HG02678 (cell line): Measurements from ENCODE around the gene CRYBG2.
A peak's percentile ranks its signal among the peaks of the same experiment; 100 is the strongest.
"Not testable (repeated sequence)": the region's sequence is repeated elsewhere in the genome, so short reads cannot be mapped to it uniquely, and the experiment has no call there.

Source experiments
- ATAC-seq: cut with Tn5 transposase; IDR thresholded peaks from one replicate; pipeline ENCODE4 v1.9.1; 2021; ENCODE audit warnings: mild to moderate bottlenecking, moderate library complexity; ENCODE audit not compliant: unreplicated experiment

CRYBG2 gene

GRCh38 chr1:26296340-26297056 lies 57.4 kb downstream of the CRYBG2 start:
- no peak for ATAC-seq

- ATAC-seq = no peak
Observed at GRCh38 chr1:26295194-26296138, 58.5 kb downstream of the CRYBG2 start.

DNA sequence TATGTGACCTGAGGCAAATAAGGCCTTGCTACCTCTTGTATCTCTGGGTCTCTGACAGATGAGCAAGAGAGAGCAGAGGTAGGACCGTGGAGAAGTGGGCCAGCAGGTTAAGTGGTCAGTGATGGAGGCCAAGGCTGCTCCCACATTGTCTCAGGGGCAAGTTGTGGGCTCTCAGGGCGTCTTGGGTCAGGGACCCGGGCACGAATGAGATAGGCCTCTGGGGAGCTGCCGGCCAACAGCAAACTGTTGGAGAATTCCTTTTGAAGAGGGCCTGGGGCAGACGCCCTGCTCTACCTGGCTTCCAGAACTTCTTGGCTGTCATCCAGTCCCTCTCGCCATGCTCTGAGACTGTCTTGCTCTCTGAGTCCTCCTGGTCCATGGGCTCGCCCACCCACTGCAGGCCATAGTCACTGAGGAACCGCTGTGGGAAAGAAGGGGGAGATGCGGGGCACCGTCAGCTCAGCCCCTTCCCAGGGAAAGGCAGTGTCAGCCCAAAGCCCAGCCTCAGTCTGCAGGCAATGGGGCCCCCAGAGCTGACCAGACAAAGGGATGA lies 59.9 kb downstream of the CRYBG2 start:
- ATAC-seq = no peak

DNA sequence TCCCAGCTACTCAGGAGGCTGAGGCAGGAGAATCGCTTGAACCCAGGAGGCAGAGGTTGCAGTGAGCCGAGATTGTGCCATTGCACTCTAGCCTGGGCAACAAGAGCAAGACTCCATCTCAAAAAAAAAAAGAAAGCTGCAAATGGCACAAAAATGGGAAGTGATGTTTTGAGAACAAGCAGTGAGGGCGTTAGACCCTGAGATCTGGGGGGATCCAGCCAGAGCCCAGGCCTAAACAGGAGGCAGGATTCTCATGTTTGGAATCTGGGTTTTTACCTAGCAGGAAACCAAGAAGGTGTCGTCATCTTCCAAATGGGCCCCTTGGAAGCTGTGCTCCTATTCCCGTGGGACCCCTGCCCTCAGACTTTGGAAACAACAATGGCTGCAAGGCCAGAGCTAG lies 61.2 kb downstream of the CRYBG2 start:
- not testable (repeated sequence) for ATAC-seq

DNA sequence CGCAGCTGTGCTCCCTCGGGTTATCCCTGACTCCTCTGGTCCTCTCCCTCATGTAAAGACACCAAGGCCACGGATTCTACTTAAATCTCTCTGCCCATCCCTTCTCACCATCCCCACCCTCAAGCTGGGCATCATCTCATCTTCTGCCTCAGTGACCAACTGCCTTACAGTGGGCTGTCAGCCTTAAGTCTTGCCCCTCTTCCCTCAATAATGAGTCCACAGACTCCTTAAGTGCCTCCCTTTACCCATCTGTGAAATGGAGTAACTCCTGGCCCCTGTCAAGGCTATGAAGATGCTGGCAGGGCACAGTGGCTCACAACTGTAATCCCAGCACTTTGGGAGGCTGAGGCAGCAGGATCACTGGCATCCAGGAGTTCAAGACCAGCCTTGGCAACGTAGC lies 62.0 kb downstream of the CRYBG2 start:
- ATAC-seq = no peak

- ATAC-seq = no peak
Observed at GRCh38 chr1:26291433-26291832, 62.5 kb downstream of the CRYBG2 start.

DNA sequence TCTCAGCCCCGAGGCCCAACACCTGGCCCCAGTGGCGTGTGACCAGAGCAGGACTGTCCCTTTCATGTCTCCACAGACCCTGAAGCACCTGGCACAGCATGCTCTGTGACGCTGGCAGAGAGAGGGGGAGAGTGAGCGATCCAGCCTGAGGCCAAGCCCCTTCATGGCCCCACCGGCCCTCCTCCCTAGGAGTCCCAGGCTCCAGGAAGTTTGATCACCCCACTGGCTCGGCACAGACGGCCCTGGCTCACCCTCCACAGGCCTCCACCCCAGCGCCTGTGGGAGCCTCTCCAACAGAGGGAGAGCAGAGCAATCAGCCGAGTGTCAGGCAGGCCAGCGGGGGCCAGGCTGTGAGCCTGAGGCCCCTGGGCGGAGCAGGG lies 63.1 kb downstream of the CRYBG2 start:
- ATAC-seq = no peak

DNA sequence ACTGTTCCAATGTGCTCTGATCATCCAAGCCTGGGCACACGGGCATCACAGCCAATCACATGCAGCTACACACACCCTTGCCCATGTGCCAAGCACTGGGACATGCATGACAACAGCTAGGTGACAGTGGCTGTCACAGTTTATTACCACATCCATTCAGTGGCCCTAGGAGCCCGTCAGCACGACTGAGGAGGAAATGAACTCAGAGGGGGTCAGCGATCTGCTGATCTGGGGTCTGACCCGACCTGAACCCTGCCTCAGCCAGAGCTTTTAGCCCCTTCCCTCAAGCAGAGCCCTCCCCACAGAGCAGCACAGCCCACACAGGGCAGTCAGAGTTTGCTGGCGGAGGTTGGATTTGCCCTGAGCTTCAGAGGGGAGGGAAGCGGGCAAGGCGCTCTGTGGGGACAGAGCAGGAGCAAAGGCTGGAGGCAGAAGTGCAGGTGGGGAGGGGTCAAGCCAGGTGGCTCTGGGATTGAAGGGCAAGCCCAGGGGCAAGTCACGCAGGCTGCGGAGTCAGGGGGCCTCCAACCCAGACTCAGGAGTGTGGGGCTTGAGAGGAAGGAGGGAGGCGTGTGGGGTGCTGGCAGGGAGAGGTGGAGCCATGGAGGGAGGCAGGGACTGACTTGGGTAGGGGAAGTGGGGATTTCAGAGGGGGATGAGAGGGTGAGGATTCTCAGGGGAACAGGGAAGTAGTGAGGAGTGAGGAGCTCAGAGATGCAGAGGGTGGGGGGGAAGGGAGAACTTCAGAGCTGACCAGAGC lies 63.6 kb downstream of the CRYBG2 start:
- ATAC-seq = no peak

- no peak for ATAC-seq
Observed at GRCh38 chr1:26289158-26290059, 64.5 kb downstream of the CRYBG2 start.

DNA sequence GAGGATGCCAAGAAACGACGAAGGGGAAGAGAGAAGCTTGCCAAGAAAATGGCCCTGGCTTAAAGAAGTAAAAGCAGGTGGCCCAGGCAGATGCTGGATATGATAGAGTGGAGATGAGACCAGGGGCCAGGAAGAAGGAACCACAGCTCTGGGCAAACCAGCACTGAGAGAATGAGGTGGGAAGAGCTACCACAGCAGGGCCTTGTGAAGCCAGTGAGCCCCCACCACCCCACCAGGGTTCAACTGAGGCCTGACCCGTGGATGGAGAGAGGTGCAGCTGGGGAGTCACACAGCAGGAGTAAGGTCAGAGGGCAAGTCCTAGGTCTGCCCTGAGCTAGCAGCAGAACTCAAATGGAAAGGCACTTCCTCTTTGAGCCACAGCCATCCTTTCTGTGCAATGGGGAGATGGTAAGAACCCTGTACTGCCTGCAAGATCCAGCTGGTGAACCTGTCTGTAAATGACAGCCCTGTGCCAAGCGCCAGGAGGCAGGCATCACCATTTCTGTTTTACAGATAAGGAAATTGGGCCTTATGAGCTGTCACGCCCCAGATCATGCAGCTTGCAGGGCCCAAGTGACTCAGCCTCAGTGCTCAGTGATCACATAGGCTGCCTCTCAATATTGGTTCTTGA lies 65.5 kb downstream of the CRYBG2 start:
- ATAC-seq = no peak

DNA sequence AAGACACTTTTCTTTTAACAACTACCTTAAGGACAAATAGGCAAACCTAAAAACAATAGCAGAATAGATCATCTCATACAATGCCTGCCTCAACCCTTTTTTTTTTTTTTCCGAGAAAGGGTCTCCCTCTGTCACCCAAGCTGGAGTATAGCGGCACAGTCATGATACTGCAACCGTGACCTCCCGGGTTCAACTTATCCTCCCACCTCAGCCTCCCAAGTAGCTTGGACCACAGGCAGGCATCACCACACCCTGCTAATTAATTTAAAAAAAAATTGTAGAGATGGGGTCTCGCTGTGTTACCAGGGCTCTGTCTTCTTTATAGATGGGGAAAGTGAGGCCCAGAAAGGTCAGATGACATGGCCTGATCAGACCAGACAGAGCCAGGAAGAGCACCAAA lies 66.1 kb downstream of the CRYBG2 start:
- no peak for ATAC-seq

DNA sequence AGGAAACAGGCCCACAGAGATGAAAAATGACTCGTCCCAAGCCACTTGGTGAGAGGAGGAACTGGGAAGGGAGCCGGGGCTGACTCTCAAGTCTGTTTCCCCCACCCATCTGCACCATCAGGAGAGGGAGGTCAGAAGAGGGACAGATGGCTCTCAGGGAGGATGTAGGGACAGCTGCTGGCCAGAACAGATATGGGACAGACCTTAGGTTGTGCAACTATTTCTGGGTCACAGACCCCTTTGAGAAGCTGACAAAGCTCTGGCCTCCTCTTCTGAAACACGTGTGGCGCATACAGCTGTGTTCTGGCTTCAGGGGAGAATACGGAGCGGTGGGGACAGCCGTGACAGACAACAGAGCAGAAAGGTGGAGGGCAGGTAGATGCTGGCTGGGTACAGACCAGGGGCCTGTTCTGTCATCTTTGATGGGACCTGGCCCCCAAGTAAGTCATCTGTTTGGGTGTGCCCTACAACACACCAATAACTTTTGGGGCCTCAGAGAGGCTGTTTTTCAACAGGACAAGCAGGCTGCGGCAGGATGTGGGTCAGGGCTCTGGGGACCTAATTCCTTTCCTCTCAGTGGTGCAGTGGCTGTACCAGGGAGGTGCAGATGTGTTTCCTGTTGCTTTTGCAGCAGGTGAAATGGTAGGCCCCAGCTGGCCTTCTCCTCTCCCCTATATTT lies 66.8 kb downstream of the CRYBG2 start:
- ATAC-seq = peak; percentile 40

DNA sequence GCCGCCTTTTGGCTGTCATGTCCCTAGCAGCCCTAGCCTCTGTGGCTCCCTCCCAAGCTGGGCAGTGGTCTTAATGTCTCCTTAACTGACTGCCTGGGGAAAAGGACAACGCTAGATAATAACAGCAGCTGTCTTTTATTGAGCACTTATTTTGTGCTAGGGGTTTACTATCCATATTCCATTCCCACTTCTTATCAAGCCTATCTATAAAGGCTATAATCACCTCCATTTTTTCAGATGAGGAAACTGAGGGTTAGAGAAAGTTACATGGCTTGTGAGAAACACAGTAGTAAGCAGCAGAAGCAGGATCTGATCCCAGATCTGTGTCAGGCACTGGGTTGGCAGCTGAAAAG lies 67.9 kb downstream of the CRYBG2 start:
- no peak for ATAC-seq

GRCh38 chr1:26285366-26286063 lies 68.4 kb downstream of the CRYBG2 start:
- ATAC-seq = no peak

DNA sequence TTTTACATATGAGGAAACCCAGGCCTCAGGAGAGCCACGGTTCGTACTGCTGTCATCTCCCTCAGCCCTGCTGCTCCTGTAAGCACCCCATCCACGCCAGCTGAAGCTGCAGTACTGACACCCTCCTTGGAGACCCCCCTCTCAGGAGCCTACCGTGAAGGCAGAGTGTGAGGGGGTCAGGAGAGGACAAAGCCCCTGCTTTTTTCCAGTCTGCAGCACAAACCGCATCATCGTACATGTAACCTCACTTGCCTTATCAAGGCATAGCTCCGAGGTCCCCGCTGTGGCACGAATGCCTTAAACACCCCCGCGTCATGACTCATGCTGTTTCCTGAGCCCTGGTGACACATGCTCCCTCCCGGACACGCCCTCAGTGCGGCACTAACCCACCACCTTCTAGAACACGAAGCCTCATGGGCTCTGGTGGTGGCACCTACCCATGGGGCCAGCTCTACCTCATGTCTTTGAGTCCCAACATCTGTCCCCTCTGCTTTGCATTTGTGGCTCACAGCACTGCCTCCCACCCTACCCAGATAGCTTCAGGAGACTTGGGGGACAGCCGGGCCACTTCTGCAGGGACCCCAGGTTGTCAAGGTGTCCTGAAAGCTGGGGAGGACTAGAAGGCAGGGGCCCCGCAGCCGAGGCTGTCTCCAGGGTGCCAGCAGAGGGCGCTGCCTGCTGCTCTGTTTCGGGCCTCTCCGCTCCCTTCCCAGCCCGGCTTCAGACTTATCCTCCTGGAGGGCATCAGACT lies 69.2 kb downstream of the CRYBG2 start:
- ATAC-seq = peak; percentile 26

- no peak for ATAC-seq
Observed at GRCh38 chr1:26283871-26284596, 69.9 kb downstream of the CRYBG2 start.

DNA sequence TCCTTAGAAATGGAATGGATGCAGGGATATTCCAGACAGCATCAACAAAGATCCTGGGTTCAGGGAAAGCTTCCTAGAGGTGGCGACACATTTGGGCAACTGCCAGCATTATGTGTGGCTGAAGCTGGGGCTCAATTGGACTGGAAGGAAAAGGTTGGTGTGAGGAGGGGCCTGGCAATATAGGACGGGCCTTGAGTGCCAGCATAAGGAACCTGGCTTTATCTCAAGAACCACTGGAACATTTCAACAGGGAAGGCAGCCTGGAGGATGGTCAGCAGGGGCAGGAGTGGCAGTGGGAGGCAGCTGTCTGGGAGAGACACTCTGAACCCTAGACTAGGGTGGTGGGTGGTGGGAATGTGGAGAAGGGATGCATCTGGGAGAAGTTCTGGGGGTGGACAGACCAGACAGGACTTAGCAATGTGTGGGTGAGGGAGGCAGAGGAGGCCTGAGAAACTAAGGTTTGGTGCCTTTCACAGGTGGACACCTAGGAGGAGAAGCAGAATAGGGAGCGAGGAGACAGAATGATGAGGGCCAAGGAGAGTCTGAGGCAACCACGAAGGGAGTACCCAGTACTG lies 70.6 kb downstream of the CRYBG2 start:
- ATAC-seq = no peak
